Trophoblast cell (in vitro differentiated cells and primary cell): ENCODE measurements around the gene SPOCK2.

ENCODE experiments used
- DNase-seq, 2 donors: peaks; one replicate each; pipeline ENCODE4 v3.0.0-alpha.2; 2016
- H2AFZ ChIP-seq: 2 replicates; pipeline ENCODE4 v1.6.1; 2013; ENCODE audit warnings: low read length, moderate library complexity, mild to moderate bottlenecking; ENCODE audit not compliant: insufficient read depth, poor library complexity
- H2AK5ac ChIP-seq: 2 replicates; pipeline ENCODE4 v1.6.1; 2013; ENCODE audit warnings: mild to moderate bottlenecking, low read length
- H2BK120ac ChIP-seq: 2 replicates; pipeline ENCODE4 v1.6.1; 2013; ENCODE audit warnings: low read length, mild to moderate bottlenecking, moderate library complexity; ENCODE audit not compliant: insufficient read depth, poor library complexity
- H2BK12ac ChIP-seq: 2 replicates; pipeline ENCODE4 v1.6.1; 2013; ENCODE audit warnings: mild to moderate bottlenecking, low read length, moderate library complexity
- H2BK5ac ChIP-seq: 2 replicates; pipeline ENCODE4 v1.6.1; 2013; ENCODE audit warnings: low read length, low read depth, moderate library complexity, mild to moderate bottlenecking; ENCODE audit not compliant: poor library complexity
- H3K14ac ChIP-seq: 2 replicates; pipeline ENCODE4 v1.6.1; 2013; ENCODE audit warnings: mild to moderate bottlenecking, low read length
- H3K18ac ChIP-seq: 2 replicates; pipeline ENCODE4 v1.6.1; 2013; ENCODE audit warnings: mild to moderate bottlenecking, low read length
- H3K23ac ChIP-seq: 2 replicates; pipeline ENCODE4 v1.6.1; 2013; ENCODE audit warnings: low read length
- H3K27ac ChIP-seq: 2 replicates; pipeline ENCODE4 v1.5.1; 2013; ENCODE audit warnings: low read depth, mild to moderate bottlenecking, inconsistent platforms, low read length, moderate library complexity
- H3K27me3 ChIP-seq: 2 replicates; pipeline ENCODE4 v1.6.1; 2013; ENCODE audit warnings: inconsistent platforms, mild to moderate bottlenecking, low read length, moderate library complexity; ENCODE audit not compliant: insufficient read depth
- H3K36me3 ChIP-seq, 2 experiments: 1 replicate in 1 of 2; 2 replicates in 1 of 2; pipeline ENCODE4 v1.6.1; 2013; ENCODE audit warnings: low read length in 2 of 2, mild to moderate bottlenecking in 2 of 2, moderate library complexity in 1 of 2; ENCODE audit not compliant: insufficient read depth in 2 of 2, control insufficient read depth in 1 of 2
- H3K4ac ChIP-seq: 2 replicates; pipeline ENCODE4 v1.6.1; 2013; ENCODE audit warnings: low read depth, mild to moderate bottlenecking, low read length, moderate library complexity
- H3K4me1 ChIP-seq, 2 experiments: 1 replicate in 1 of 2; 2 replicates in 1 of 2; pipeline ENCODE4 v1.6.1; 2013; ENCODE audit warnings: low read length in 2 of 2, mild to moderate bottlenecking in 2 of 2, moderate library complexity in 1 of 2; ENCODE audit not compliant: insufficient read depth in 2 of 2, control insufficient read depth in 1 of 2
- H3K4me2 ChIP-seq: 2 replicates; pipeline ENCODE4 v1.6.1; 2013; ENCODE audit warnings: inconsistent platforms, mild to moderate bottlenecking, low read length, moderate library complexity
- H3K4me3 ChIP-seq: 2 replicates; pipeline ENCODE4 v1.5.1; 2013; ENCODE audit warnings: mild to moderate bottlenecking, low read depth, low read length, inconsistent platforms
- H3K79me1 ChIP-seq: one replicate; pipeline ENCODE4 v1.6.1; 2013; ENCODE audit warnings: low read length
- H3K79me2 ChIP-seq: 2 replicates; pipeline ENCODE4 v1.6.1; 2013; ENCODE audit warnings: low read length, mild to moderate bottlenecking; ENCODE audit not compliant: control insufficient read depth, insufficient read depth, poor library complexity
- H3K9ac ChIP-seq: 2 replicates; pipeline ENCODE4 v1.6.1; 2013; ENCODE audit warnings: mild to moderate bottlenecking, low read length
- H3K9me3 ChIP-seq: 2 replicates; pipeline ENCODE4 v1.6.1; 2013; ENCODE audit warnings: low read depth, mild to moderate bottlenecking, control low read depth, inconsistent platforms, low read length; ENCODE audit not compliant: insufficient read depth
- H4K12ac ChIP-seq: 2 replicates; pipeline ENCODE4 v1.6.1; 2013; ENCODE audit warnings: low read depth, mild to moderate bottlenecking, low read length, moderate library complexity
- H4K8ac ChIP-seq: 2 replicates; pipeline ENCODE4 v1.6.1; 2013; ENCODE audit warnings: low read depth, mild to moderate bottlenecking, low read length, moderate library complexity
- H4K91ac ChIP-seq: one replicate; pipeline ENCODE4 v1.6.1; 2013; ENCODE audit warnings: low read depth, mild to moderate bottlenecking, low read length, moderate library complexity
- WGBS: extraction: QIAGEN DNeasy Blood & Tissue Kit; methylation state at CpG from one replicate; pipeline ENCODE4 v1.1.7; 2013; ENCODE audit warnings: missing lambda C conversion rate; ENCODE audit not compliant: insufficient read length, insufficient coverage; ENCODE audit errors: extremely low coverage; 5-methylcytosine and 5-hydroxymethylcytosine counted together

SPOCK2 gene

GRCh38 chr10:72122221-72122620, 33.9 kb upstream of the SPOCK2 start:
- H2BK5ac ChIP-seq, result no peak overlapping the region
- H3K4me1 ChIP-seq, result no peaks in the 10 kb centered on the region
- H3K9ac ChIP-seq, result no peak overlapping the region
- H3K18ac ChIP-seq, result no peak overlapping the region
- H2AK5ac ChIP-seq, result no peak overlapping the region
- H4K91ac ChIP-seq, result no peak overlapping the region
- H4K8ac ChIP-seq, result no peak overlapping the region
- no peak overlapping the region for H3K4me2 ChIP-seq
- H2AFZ ChIP-seq, result no peak overlapping the region
- H3K36me3 ChIP-seq, result no peaks in the 10 kb centered on the region
- no peak overlapping the region for H2BK120ac ChIP-seq
- no peaks in the 10 kb centered on the region for H3K27me3 ChIP-seq
- H3K79me2 ChIP-seq, result no peaks in the 10 kb centered on the region
- no peak overlapping the region for H3K23ac ChIP-seq
- no peak overlapping the region for H3K4me3 ChIP-seq
- no peak overlapping the region for H3K27ac ChIP-seq
- no peak overlapping the region for H3K4ac ChIP-seq
- no peaks in the 10 kb centered on the region for H3K9me3 ChIP-seq
- no peaks in the 10 kb centered on the region for H3K79me1 ChIP-seq
- no peak overlapping the region for H3K14ac ChIP-seq
- H2BK12ac ChIP-seq, result no peak overlapping the region
- WGBS, result no CpG with 5 or more reads among the region's 4 CpGs
- H4K12ac ChIP-seq, result no peak overlapping the region
- DNase-seq, result no peak

GRCh38 chr10:72121389-72121788, 33.0 kb upstream of the SPOCK2 start:
- Histone ChIP-seq H4K12ac (no peak overlapping the region), H4K8ac (no peak overlapping the region), H4K91ac (no peak overlapping the region), H3K4me1 (no peaks in the 10 kb centered on the region), H2BK5ac (no peak overlapping the region), H2AK5ac (no peak overlapping the region), H3K79me2 (no peaks in the 10 kb centered on the region), H3K4me3 (no peak overlapping the region), H3K14ac (no peak overlapping the region), H3K9ac (no peak overlapping the region), H2BK120ac (no peak overlapping the region), H3K18ac (no peak overlapping the region), H2BK12ac (no peak overlapping the region), H3K27me3 (no peaks in the 10 kb centered on the region), H3K4ac (no peak overlapping the region), H3K27ac (no peak overlapping the region), H3K36me3 (no peaks in the 10 kb centered on the region), H2AFZ (no peak overlapping the region), H3K79me1 (no peaks in the 10 kb centered on the region), H3K9me3 (no peaks in the 10 kb centered on the region), H3K4me2 (no peak overlapping the region), H3K23ac (no peak overlapping the region)
- no peak for DNase-seq
- WGBS, result no CpG with 5 or more reads among the region's 1 CpG

GRCh38 chr10:72116372-72116771, 28.0 kb upstream of the SPOCK2 start:
- Histone ChIP-seq H3K4me2 (no peak overlapping the region), H3K23ac (no peak overlapping the region), H2AFZ (no peak overlapping the region), H3K27ac (no peak overlapping the region), H2BK120ac (no peak overlapping the region), H2AK5ac (no peak overlapping the region), H2BK12ac (no peak overlapping the region), H3K4me3 (no peak overlapping the region), H3K79me2 (no peaks in the 10 kb centered on the region), H3K4me1 (no peaks in the 10 kb centered on the region), H4K12ac (no peak overlapping the region), H2BK5ac (no peak overlapping the region), H3K9me3 (no peaks in the 10 kb centered on the region), H4K8ac (no peak overlapping the region), H3K18ac (no peak overlapping the region), H4K91ac (no peak overlapping the region), H3K14ac (no peak overlapping the region), H3K79me1 (no peaks in the 10 kb centered on the region), H3K27me3 (no peaks in the 10 kb centered on the region), H3K4ac (no peak overlapping the region), H3K9ac (no peak overlapping the region), H3K36me3 (no peaks in the 10 kb centered on the region)
- WGBS, result no CpG with 5 or more reads among the region's 2 CpGs
- DNase-seq, result no peak

GRCh38 chr10:72114706-72115450, 26.5 kb upstream of the SPOCK2 start:
- H2BK120ac ChIP-seq, result no peak overlapping the region
- H4K8ac ChIP-seq, result no peak overlapping the region
- H3K27ac ChIP-seq, result no peak overlapping the region
- no peak overlapping the region for H2AFZ ChIP-seq
- H4K12ac ChIP-seq, result no peak overlapping the region
- no peak for DNase-seq
- H3K9me3 ChIP-seq, result no peaks in the 10 kb centered on the region
- no peak overlapping the region for H3K4me2 ChIP-seq
- H4K91ac ChIP-seq, result no peak overlapping the region
- H3K79me1 ChIP-seq, result no peaks in the 10 kb centered on the region
- no peaks in the 10 kb centered on the region for H3K79me2 ChIP-seq
- WGBS, result no CpG with 5 or more reads among the region's 2 CpGs
- no peak overlapping the region for H3K9ac ChIP-seq
- no peaks in the 10 kb centered on the region for H3K36me3 ChIP-seq
- H3K27me3 ChIP-seq, result no peaks in the 10 kb centered on the region
- H3K23ac ChIP-seq, result no peak overlapping the region
- peaks cover 0 to 2% of the 10 kb centered on the region in 2 experiments for H3K4me1 ChIP-seq
- H3K14ac ChIP-seq, result no peak overlapping the region
- no peak overlapping the region for H3K18ac ChIP-seq
- no peak overlapping the region for H2BK5ac ChIP-seq
- no peak overlapping the region for H2BK12ac ChIP-seq
- no peak overlapping the region for H2AK5ac ChIP-seq
- no peak overlapping the region for H3K4me3 ChIP-seq
- no peak overlapping the region for H3K4ac ChIP-seq
